Measurements from ENCODE around the gene GRIA4. TPM values are rescaled to one million over a fixed set of nuclear protein-coding genes. Genes with fewer than 3 reads are reported as not detected.
"Not testable (repeated sequence)": the region's sequence is repeated elsewhere in the genome, so short reads cannot be mapped to it uniquely, and the experiment has no call there.

GRIA4 gene
- total RNA-seq, 1 donor = not detected

GRCh38 chr11:105713696-105714095, 103.8 kb downstream of the GRIA4 start:
- no peak for DNase-seq (ENCODE audit: low read depth in 2 of 3, low spot score in 2 of 3)

GRCh38 chr11:105718641-105719040, 108.8 kb downstream of the GRIA4 start:
- no peak for DNase-seq (ENCODE audit: low read depth in 2 of 3, low spot score in 2 of 3)

- no peak for DNase-seq (ENCODE audit: low read depth in 2 of 3, low spot score in 2 of 3)
Measured at GRCh38 chr11:105719073-105719822, 109.4 kb downstream of the GRIA4 start.

GRCh38 chr11:105720096-105720495, 110.2 kb downstream of the GRIA4 start:
- no peak for DNase-seq (ENCODE audit: low read depth in 2 of 3, low spot score in 2 of 3)

GRCh38 chr11:105723269-105723668, 113.4 kb downstream of the GRIA4 start:
- no peak for DNase-seq (ENCODE audit: low read depth in 2 of 3, low spot score in 2 of 3)

- DNase-seq (ENCODE audit: low read depth in 2 of 3, low spot score in 2 of 3) = no peak
Measured at GRCh38 chr11:105732611-105733010, 122.7 kb downstream of the GRIA4 start.

GRCh38 chr11:105734426-105734825, 124.6 kb downstream of the GRIA4 start:
- DNase-seq (ENCODE audit: low read depth in 2 of 3, low spot score in 2 of 3) = no peak

GRCh38 chr11:105738251-105738650, 128.4 kb downstream of the GRIA4 start:
- no peak for DNase-seq (ENCODE audit: low read depth in 2 of 3, low spot score in 2 of 3)

GRCh38 chr11:105738986-105739795, 129.3 kb downstream of the GRIA4 start:
- DNase-seq (ENCODE audit: low read depth in 2 of 3, low spot score in 2 of 3) = no peak

GRCh38 chr11:105740164-105740903, 130.5 kb downstream of the GRIA4 start:
- DNase-seq (ENCODE audit: low read depth in 2 of 3, low spot score in 2 of 3) = no peak

GRCh38 chr11:105741488-105742020, 131.7 kb downstream of the GRIA4 start:
- DNase-seq (ENCODE audit: low read depth in 2 of 3, low spot score in 2 of 3) = no peak

GRCh38 chr11:105754260-105754659, 144.4 kb downstream of the GRIA4 start:
- no peak for DNase-seq (ENCODE audit: low read depth in 2 of 3, low spot score in 2 of 3)

GRCh38 chr11:105754716-105755115, 144.8 kb downstream of the GRIA4 start:
- no peak for DNase-seq (ENCODE audit: low read depth in 2 of 3, low spot score in 2 of 3)

- no peak for DNase-seq (ENCODE audit: low read depth in 2 of 3, low spot score in 2 of 3)
Measured at GRCh38 chr11:105757107-105757506, 147.2 kb downstream of the GRIA4 start.

GRCh38 chr11:105763594-105763993, 153.7 kb downstream of the GRIA4 start:
- no peak for DNase-seq (ENCODE audit: low read depth in 2 of 3, low spot score in 2 of 3)

GRCh38 chr11:105767931-105768330, 158.1 kb downstream of the GRIA4 start:
- no peak for DNase-seq (ENCODE audit: low read depth in 2 of 3, low spot score in 2 of 3)

GRCh38 chr11:105769627-105770026, 159.8 kb downstream of the GRIA4 start:
- no peak for DNase-seq (ENCODE audit: low read depth in 2 of 3, low spot score in 2 of 3)

- not testable (repeated sequence) for DNase-seq (ENCODE audit: low read depth in 2 of 3, low spot score in 2 of 3)
Measured at GRCh38 chr11:105773452-105773851, 163.6 kb downstream of the GRIA4 start.

GRCh38 chr11:105774899-105775298, 165.0 kb downstream of the GRIA4 start:
- DNase-seq (ENCODE audit: low read depth in 2 of 3, low spot score in 2 of 3) = no peak

GRCh38 chr11:105780781-105781525, 171.1 kb downstream of the GRIA4 start:
- no peak for DNase-seq (ENCODE audit: low read depth in 2 of 3, low spot score in 2 of 3)

All from hematopoietic multipotent progenitor cell (in vitro differentiated cells).